DMS53 treated with DMSO at 0.1 percent for 48 hours (cell line): Measurements from ENCODE around the gene HMCN1.

Source experiments
- DNase-seq: peaks from one replicate; lab custom pipeline; 2025; ENCODE audit not compliant: unreplicated experiment; lab: John Stamatoyannopoulos, UW

HMCN1 gene

DNA sequence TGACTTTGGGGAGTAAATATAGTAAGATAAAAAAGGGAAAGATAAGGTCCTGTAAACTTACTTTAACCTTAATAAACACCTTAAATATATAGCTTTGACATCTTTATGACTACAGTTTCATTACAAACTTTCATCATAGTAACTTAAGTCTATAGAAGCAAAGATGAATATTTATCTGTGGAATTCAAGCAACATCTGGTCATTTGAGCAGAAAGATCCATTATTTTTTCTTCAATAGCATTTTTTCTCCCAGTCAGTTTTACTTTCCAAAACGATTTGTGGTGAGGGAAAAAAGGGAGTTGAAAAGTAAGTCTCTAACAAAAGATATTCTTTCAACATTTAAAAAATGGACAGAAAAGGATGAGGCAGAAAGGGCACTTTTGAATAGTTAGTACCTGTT lies 69.0 kb downstream of the HMCN1 start:
- DNase-seq = no peak

DNA sequence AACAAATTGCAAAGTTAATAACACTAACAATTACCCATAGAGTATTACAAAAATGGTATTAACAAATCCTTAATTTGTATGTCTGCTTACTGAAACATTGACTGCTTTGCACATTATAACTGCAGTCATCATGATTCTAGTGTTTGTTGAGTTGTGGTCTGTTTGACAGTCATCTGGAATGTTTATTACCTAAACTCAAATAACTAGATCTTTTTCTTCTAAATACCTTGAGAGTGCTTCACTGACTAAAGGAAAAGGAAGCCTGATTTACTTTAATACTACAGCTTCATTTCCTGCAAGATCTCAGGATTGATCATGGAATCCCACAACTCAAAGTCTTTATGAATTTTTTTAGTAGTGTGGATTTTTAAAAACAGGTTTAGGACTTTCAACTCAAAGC lies 70.0 kb downstream of the HMCN1 start:
- DNase-seq = no peak

- no peak for DNase-seq
Observed at GRCh38 chr1:185804608-185805007, 70.4 kb downstream of the HMCN1 start.

GRCh38 chr1:185807275-185807674 lies 73.1 kb downstream of the HMCN1 start:
- no peak for DNase-seq

GRCh38 chr1:185808631-185809030 lies 74.4 kb downstream of the HMCN1 start:
- no peak for DNase-seq

GRCh38 chr1:185811073-185811709 lies 77.0 kb downstream of the HMCN1 start:
- DNase-seq = no peak

- DNase-seq = no peak
Observed at GRCh38 chr1:185812934-185813333, 78.7 kb downstream of the HMCN1 start.

- peak; percentile 59 for DNase-seq
Observed at GRCh38 chr1:185813401-185813979, 79.3 kb downstream of the HMCN1 start.

DNA sequence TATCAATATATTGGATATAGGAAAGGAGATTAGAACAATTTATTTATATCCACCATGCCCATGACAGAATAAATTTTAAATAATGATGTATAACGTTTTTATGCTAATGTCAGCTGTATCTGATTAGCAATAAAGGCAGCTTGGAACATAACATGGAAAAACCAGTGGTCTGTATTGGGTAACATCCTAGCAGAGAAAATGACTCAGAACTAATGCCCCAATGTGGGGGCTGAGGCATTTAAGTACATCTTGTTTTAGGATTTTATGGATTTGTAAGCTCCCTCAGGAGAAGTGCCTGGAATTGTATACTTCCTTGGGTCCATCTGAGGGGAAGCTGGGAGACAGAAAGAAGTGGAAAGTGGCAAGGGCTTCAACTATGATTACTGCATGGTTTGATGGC lies 82.3 kb downstream of the HMCN1 start:
- DNase-seq = no peak

DNA sequence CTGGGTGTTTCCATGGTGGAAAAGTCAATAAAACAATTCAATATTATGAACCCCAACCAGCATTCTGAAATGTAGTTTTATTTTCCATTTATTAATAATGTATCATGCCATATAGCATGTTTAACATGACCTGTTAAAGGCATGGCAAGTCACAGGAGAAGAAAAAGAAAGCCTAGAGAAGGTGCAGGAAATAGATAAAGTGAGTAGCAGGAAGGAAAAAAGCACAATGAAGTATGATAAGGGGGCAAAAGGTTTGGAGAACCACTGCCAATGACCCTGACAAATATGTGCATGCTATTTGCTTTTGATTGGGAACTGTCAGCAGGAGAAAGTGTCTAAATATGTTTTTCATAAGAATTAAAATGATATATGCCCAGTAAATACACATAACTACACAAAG lies 85.6 kb downstream of the HMCN1 start:
- no peak for DNase-seq

GRCh38 chr1:185821612-185822385 lies 87.6 kb downstream of the HMCN1 start:
- DNase-seq = no peak

- DNase-seq = no peak
Observed at GRCh38 chr1:185823467-185823866, 89.3 kb downstream of the HMCN1 start.

DNA sequence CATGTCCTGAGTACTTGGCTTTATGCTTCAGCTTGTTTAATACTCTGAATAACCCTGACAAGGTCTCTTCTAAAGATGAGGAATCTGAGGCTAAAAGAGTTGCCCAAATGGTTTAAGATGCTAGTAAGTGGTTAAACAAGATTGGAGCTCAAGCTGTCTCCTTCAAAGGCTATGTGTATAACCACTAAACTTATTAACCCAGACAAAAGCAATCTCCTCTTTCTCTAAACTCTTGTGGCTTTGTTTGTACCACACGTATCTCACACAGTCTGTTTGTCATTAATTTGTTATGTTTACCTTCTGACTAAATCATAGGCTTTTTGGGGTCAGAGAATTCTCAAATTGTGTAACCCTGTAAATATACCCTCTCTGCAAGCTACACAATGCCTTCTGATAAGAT lies 89.9 kb downstream of the HMCN1 start:
- no peak for DNase-seq

DNA sequence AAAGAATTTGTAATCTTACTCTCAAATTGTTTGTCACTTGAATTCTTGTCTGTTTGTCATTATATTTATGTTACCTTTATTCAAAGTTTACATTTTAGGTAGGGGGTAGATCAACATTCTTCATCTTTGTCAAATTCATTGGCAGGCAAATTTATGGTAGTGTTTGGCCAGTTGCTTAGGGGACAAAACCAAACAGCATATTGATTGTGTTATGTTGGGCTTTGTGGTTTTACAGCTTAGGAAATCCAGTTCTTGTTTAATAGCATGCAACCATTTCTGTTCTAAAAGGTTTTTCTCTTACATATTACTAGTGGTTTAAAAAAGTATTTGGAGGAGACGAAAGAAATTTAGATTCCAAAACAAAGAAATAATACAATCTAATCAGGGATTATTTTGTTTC lies 91.4 kb downstream of the HMCN1 start:
- DNase-seq = no peak

GRCh38 chr1:185834371-185834905 lies 100.2 kb downstream of the HMCN1 start:
- DNase-seq = no peak

DNA sequence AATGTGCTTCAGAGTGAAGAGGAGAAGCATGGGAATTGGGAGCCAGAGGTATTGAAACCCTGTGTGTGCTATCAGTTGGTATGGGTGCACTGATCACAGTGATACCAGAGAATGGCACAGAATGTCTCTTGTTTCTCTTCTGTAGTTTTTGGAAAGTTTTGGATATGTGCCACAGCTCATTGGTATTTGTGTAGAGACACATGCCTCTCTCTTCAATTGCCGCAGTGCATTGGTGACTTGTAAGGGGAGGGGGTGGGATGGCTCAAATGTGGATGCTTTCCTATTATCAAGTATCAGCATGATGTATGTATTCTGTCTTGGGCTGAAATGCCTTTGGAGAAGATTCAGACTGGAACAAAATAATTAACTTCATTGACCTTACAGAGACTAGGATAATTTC lies 101.0 kb downstream of the HMCN1 start:
- DNase-seq = no peak

DNA sequence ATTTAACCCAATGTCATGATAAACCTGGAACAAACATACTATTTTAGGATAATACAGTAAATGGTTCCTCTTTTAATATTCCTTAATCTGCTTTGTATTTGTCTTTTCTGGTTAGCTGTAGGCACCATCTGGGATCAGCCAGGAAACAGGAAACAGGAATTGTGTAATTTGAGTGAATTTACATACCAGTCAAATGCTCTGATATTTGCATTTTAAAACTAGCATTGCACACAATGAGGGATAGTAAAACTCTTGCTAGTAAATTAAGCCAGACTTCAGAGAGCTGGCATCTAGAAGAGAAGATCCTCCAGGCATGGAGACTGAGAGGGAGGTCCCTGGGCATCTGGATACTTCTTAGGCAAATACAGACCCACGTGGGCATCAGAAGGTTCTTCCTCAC lies 103.5 kb downstream of the HMCN1 start:
- DNase-seq = no peak

DNA sequence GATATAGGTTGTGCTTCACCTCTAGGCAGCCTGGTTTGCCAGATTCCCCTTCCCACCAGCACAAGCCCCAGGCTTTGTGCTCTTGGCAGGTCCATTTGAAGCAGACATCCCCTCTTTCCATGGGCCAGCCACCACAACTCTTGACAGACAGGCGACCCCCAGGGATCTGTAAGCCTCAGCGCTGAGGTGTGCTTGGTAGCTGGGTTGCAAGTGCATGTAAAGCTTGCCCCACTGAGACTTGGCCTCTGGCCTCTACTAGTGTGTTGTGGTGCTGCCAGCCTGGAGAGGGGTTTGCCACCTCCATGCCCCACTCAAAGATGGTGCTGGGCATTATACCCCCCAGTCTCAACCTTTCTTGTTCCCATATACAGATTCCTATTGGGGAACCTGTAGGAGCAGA lies 103.9 kb downstream of the HMCN1 start:
- no peak for DNase-seq

DNA sequence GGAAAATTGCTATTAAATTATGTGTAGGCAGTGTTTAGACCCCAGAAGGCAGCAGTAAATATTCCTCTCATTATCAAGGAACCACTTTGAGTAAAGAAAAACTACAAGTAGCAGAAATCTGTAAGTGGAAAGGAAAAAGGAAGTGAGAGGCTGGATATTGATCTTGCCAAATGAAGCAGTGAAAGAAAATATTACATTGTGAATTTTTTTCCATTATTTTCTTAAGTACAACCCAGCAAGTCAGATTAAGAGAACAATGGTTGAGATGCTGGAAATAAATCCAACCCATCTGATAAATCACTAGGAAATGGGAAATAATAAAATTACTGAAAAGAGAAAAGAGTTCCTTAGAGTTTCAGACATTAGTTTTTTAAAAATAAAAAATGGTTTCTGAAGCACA lies 106.7 kb downstream of the HMCN1 start:
- no peak for DNase-seq

DNA sequence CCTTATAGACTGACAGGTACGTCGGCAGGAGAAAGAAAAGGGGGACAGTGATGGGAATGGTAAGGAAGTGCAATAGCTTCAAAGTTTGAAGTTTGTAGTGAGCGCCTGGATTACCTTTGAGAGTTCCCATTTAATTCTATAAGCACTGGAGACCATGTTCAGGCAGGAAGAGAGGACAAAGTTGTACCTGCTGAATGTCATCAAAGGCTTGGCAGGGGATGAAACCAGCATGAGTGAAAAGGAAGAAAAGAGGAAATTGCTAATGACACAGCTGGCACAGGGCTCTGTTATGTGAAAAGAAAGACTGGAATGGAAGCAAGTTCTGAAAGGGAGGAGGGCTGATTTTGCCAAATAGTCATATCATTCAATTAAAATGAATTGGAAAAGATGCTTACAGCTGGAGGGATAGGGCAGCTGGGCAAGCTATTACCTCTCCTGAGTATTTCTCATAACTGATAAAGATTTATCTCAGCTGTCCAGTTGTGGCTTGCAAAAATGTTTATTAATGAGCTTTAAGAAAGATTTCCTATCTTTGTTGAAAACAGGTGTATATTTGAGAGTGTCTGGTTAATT lies 109.2 kb downstream of the HMCN1 start:
- no peak for DNase-seq

DNA sequence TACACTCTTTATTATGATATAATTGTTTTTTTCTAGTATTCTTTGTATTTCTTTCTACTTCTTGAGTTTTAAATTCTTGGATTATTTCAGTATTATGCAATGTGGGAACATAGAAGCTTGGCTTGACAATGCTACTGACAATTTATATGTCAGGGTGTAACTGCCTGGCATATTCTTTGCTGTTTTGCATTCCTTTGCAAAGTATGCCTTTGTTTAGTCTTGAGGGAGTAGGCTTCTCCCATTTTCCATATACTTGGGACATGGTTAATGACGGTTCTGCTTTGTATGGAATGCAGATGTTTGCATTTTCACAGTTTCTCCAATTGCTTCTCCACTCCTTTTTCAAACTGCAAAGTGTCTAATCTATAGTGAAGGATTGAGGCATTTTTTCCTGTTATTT lies 109.8 kb downstream of the HMCN1 start:
- DNase-seq = no peak
